Vagina (tissue), 2 donors: ENCODE results near the gene IMMT. TPM values are rescaled to one million over a fixed set of nuclear protein-coding genes. Genes with fewer than 3 reads are reported as not detected.

Experiments used
- DNase-seq, 2 donors: peaks; one replicate each; pipeline ENCODE4 v3.0.0-alpha.2; 2017; ENCODE audit errors: extremely low spot score in 2 of 2
- H3K27ac ChIP-seq: fragments of 200-600 bp; sonication (generic); one replicate; pipeline ENCODE4 v1.5.1; 2019
- H3K27me3 ChIP-seq: fragments of 200-600 bp; sonication (generic); one replicate; pipeline ENCODE4 v1.5.1; 2019
- H3K36me3 ChIP-seq, 2 donors: fragments of 200-600 bp; sonication (generic); one replicate each; pipeline ENCODE4 v1.5.1; 2017 to 2019
- H3K4me1 ChIP-seq: fragments of 200-600 bp; sonication (generic); one replicate; pipeline ENCODE4 v1.5.1; 2019
- H3K4me3 ChIP-seq, 2 donors: fragments of 200-600 bp; sonication (generic); 1 replicate in 1 of 2; 2 replicates in 1 of 2; pipeline ENCODE4 v1.5.1; 2016 to 2019
- H3K9me3 ChIP-seq: fragments of 200-600 bp; sonication (generic); one replicate; pipeline ENCODE4 v1.5.1; 2019
- CTCF ChIP-seq, 3 experiments: fragments of 450-650 bp in 2 of 3; fragments of 200-600 bp in 1 of 3; sonication (generic) in 1 of 3; IDR thresholded peaks; one replicate each; pipeline ENCODE4 v1.5.1; 2017 to 2019; ENCODE audit warnings: antibody characterized with exemption in 3 of 3, mild to moderate bottlenecking in 2 of 3, moderate library complexity in 2 of 3
- POLR2A ChIP-seq, 2 donors: fragments of 450-650 bp; IDR thresholded peaks; one replicate each; pipeline ENCODE4 v1.6.1; 2017; ENCODE audit warnings: antibody characterized with exemption in 2 of 2, mild to moderate bottlenecking in 2 of 2, moderate library complexity in 2 of 2
- POLR2AphosphoS5 ChIP-seq, 2 donors: sonication (generic); formaldehyde crosslinking; IDR thresholded peaks; one replicate each; pipeline ENCODE4 v1.9.0; 2017; ENCODE audit warnings: antibody characterized with exemption in 2 of 2, mild to moderate bottlenecking in 2 of 2, low read depth in 1 of 2; ENCODE audit not compliant: insufficient read depth in 1 of 2
- intact Hi-C: fragments of 100-400 bp; cut with DNase I; formaldehyde crosslinking; loops from one replicate; pipeline ENCODE4 v1.15.1; 2023
- total RNA-seq: library from RNA; depleted of rRNA; stranded (reverse); fragments of >200 nt; gene quantifications from one replicate; pipeline ENCODE4 v1.2.3, GENCODE V29; 2016

IMMT gene
- total RNA-seq, 1 donor from 2014 or later: 51.8 TPM

GRCh38 chr2:86218124-86218523 is 22.9 kb upstream of the IMMT start:
- peaks cover 11% of the 10 kb centered on the region for H3K4me1 ChIP-seq
- no peaks in the 10 kb centered on the region for H3K27me3 ChIP-seq
- H3K9me3 ChIP-seq: no peaks in the 10 kb centered on the region
- no peak for TF ChIP-seq CTCF (IDR thresholded peaks at IDR 0.05)
- no peak for TF ChIP-seq POLR2A (IDR thresholded peaks at IDR 0.05)
- no peak for TF ChIP-seq POLR2AphosphoS5 (IDR thresholded peaks at IDR 0.05; ENCODE audit: insufficient read depth in 1 of 2, low read depth in 1 of 2)
- H3K4me3 ChIP-seq: no peak overlapping the region
- intact Hi-C loops: no loop called here
- DNase-seq: no peak
- peaks cover 0 to 12% of the 10 kb centered on the region in 2 donors for H3K36me3 ChIP-seq
- H3K27ac ChIP-seq: no peak overlapping the region

- intact Hi-C loops: no loop called here
- Histone ChIP-seq H3K9me3 (no peaks in the 10 kb centered on the region), H3K27ac (no peak overlapping the region), H3K36me3 (peaks cover 0 to 17% of the 10 kb centered on the region in 2 donors), H3K27me3 (no peaks in the 10 kb centered on the region), H3K4me1 (no peaks in the 10 kb centered on the region), H3K4me3 (no peak overlapping the region)
- TF ChIP-seq CTCF (IDR thresholded peaks at IDR 0.05): no peak
- TF ChIP-seq POLR2A (IDR thresholded peaks at IDR 0.05): no peak
- TF ChIP-seq POLR2AphosphoS5 (IDR thresholded peaks at IDR 0.05; ENCODE audit: insufficient read depth in 1 of 2, low read depth in 1 of 2): no peak
- DNase-seq: no peak
These were observed 21.6 kb upstream of the IMMT start for GRCh38 chr2:86216575-86217555.

- Histone ChIP-seq H3K4me1 (no peaks in the 10 kb centered on the region), H3K9me3 (no peaks in the 10 kb centered on the region), H3K27ac (no peak overlapping the region), H3K4me3 (no peak overlapping the region), H3K36me3 (peaks cover 0 to 39% of the 10 kb centered on the region in 2 donors), H3K27me3 (no peaks in the 10 kb centered on the region)
- intact Hi-C loops: no loop called here
- no peak for TF ChIP-seq POLR2A (IDR thresholded peaks at IDR 0.05)
- no peak for TF ChIP-seq POLR2AphosphoS5 (IDR thresholded peaks at IDR 0.05; ENCODE audit: insufficient read depth in 1 of 2, low read depth in 1 of 2)
- DNase-seq: no peak
These were observed 19.2 kb upstream of the IMMT start for GRCh38 chr2:86214503-86214832.

- DNase-seq: no peak
- no peaks in the 10 kb centered on the region for H3K9me3 ChIP-seq
- no peak for TF ChIP-seq CTCF (IDR thresholded peaks at IDR 0.05)
- no peak for TF ChIP-seq POLR2A (IDR thresholded peaks at IDR 0.05)
- no peak for TF ChIP-seq POLR2AphosphoS5 (IDR thresholded peaks at IDR 0.05; ENCODE audit: insufficient read depth in 1 of 2, low read depth in 1 of 2)
- no peak overlapping the region for H3K4me3 ChIP-seq
- H3K4me1 ChIP-seq: no peaks in the 10 kb centered on the region
- H3K27ac ChIP-seq: no peak overlapping the region
- H3K27me3 ChIP-seq: no peaks in the 10 kb centered on the region
- H3K36me3 ChIP-seq: peaks cover 0 to 43% of the 10 kb centered on the region in 2 donors
- intact Hi-C loops: no loop called here
These were observed 18.6 kb upstream of the IMMT start for GRCh38 chr2:86213699-86214502.

GRCh38 chr2:86213056-86213455 is 17.8 kb upstream of the IMMT start:
- no peaks in the 10 kb centered on the region for H3K9me3 ChIP-seq
- no peak for DNase-seq
- no peak for TF ChIP-seq POLR2AphosphoS5 (IDR thresholded peaks at IDR 0.05; ENCODE audit: insufficient read depth in 1 of 2, low read depth in 1 of 2)
- no peak for TF ChIP-seq CTCF (IDR thresholded peaks at IDR 0.05)
- intact Hi-C loops: no loop called here
- H3K27me3 ChIP-seq: no peaks in the 10 kb centered on the region
- H3K36me3 ChIP-seq: peaks cover 0 to 52% of the 10 kb centered on the region in 2 donors
- no peaks in the 10 kb centered on the region for H3K4me1 ChIP-seq
- no peak overlapping the region for H3K4me3 ChIP-seq
- H3K27ac ChIP-seq: no peak overlapping the region
